Measurements from ENCODE around the gene RIOK2.
A peak's percentile ranks its signal among the peaks of the same experiment; 100 is the strongest.

Gene RIOK2

GRCh38 chr5:97162045-97162444, 21.0 kb downstream of the RIOK2 start (continued):
- TF ChIP-seq CTCF (tag by site-specific recombination; IDR thresholded peaks at IDR 0.05) (0 out of 2 replicates have a peak, but pooled peaks have one; percentile 60), ZNF660 (tag by site-specific recombination; IDR thresholded peaks at IDR 0.05) (peak; percentile 69), ZBTB48 (tag by site-specific recombination; IDR thresholded peaks at IDR 0.05) (0 out of 2 replicates have a peak, but pooled peaks have one; percentile 44), ZEB2 (tag by site-specific recombination; IDR thresholded peaks at IDR 0.05) (0 out of 2 replicates have a peak, but pooled peaks have one; percentile 47), ZSCAN30 (tag by site-specific recombination; IDR thresholded peaks at IDR 0.05) (peak; percentile 58; the same call in 1 of the 2 replicates), ZBTB17 (tag by site-specific recombination; IDR thresholded peaks at IDR 0.05) (peak; percentile 51; the same call in 1 of the 2 replicates), ZNF561 (tag by site-specific recombination; IDR thresholded peaks at IDR 0.05; ENCODE audit: borderline replicate concordance) (peak; percentile 67; the same call in 1 of the 2 replicates), ZNF18 (tag by site-specific recombination; IDR thresholded peaks at IDR 0.05) (no peak), ZNF274 (IDR thresholded peaks at IDR 0.05; ENCODE audit: low read length) (no peak), ZNF274 (tag by site-specific recombination; IDR thresholded peaks at IDR 0.05; ENCODE audit: borderline replicate concordance) (no peak), ZFP3 (tag by site-specific recombination; IDR thresholded peaks at IDR 0.05; ENCODE audit: low read depth) (no peak)

DNA sequence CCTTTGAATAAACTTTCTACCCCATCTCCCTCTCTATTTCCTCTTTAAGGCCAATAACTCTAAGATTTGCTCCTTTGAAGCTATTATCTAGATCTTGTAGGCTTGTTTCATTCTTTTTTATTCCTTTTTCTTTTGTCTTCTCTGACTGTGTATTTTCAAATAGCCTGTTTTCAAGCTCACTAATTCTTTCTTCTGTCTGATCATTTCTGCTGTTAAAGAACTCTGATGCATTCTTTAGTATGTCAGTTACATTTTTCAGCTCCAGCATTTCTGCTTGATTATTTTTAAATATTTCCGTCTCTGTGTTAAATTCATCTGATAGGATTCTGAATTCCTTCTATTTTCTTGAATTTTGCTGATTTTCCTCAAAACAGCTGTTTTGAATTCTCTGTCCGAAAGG, 25.4 kb downstream of the RIOK2 start:
- CTCF ChIA-PET: interaction anchor here (1.1 to 9.3 kb wide), 4 partner anchors 16 to 405 kb away, joined by 3 to 97 read pairs (median 4); no protein-coding TSS in a partner anchor
- H3K4me3 ChIP-seq (ENCODE audit: low read depth, low read length): no peak overlapping the region
- no peaks in the 10 kb centered on the region for H3K4me1 ChIP-seq (ENCODE audit: control insufficient read depth, insufficient read depth, low read length)
- TF ChIP-seq SETDB1 (IDR thresholded peaks at IDR 0.05; ENCODE audit: insufficient read length, low read length): peak; percentile 59
- TF ChIP-seq ZNF580 (tag by site-specific recombination; IDR thresholded peaks at IDR 0.05): no peak
- H3K27ac ChIP-seq (ENCODE audit: extremely low read depth, low read depth, low read length): no peak overlapping the region
- POLR2A ChIA-PET: no interaction called here
- peaks cover 0 to 26% of the 10 kb centered on the region in 2 experiments; a peak in 1 of 3 replicates for H3K36me3 ChIP-seq (ENCODE audit: control insufficient read depth in 2 of 2, insufficient read depth in 1 of 2, low read length in 2 of 2)
- H3K9me3 ChIP-seq (ENCODE audit: control insufficient read depth, insufficient read depth, low read depth, low read length): no peaks in the 10 kb centered on the region

- H3K36me3 ChIP-seq (ENCODE audit: control insufficient read depth in 2 of 2, insufficient read depth in 1 of 2, low read length in 2 of 2): no peaks in the 10 kb centered on the region
- no peak overlapping the region for H3K4me3 ChIP-seq (ENCODE audit: low read depth, low read length)
- no peaks in the 10 kb centered on the region for H3K9me3 ChIP-seq (ENCODE audit: control insufficient read depth, insufficient read depth, low read depth, low read length)
- ChIA-PET CTCF (interaction anchor here (0.6 to 4.3 kb wide), 3 partner anchors 10 to 145 kb away, joined by 3 to 30 read pairs (median 5); no protein-coding TSS in a partner anchor), POLR2A (no interaction called here)
- no peak overlapping the region for H3K27ac ChIP-seq (ENCODE audit: extremely low read depth, low read depth, low read length)
- H3K4me1 ChIP-seq (ENCODE audit: control insufficient read depth, insufficient read depth, low read length): peaks cover 5% of the 10 kb centered on the region; the same call in 1 of the 2 replicates
- TF ChIP-seq ZNF560 (tag by site-specific recombination; IDR thresholded peaks at IDR 0.05; ENCODE audit: borderline replicate concordance) (no peak), ZNF350 (tag by site-specific recombination; IDR thresholded peaks at IDR 0.05) (no peak), TCF7L2 (IDR thresholded peaks at IDR 0.05; ENCODE audit: borderline replicate concordance, low read depth, low read length) (no peak), ZNF488 (tag by site-specific recombination; IDR thresholded peaks at IDR 0.05) (no peak), ZNF10 (tag by site-specific recombination; IDR thresholded peaks at IDR 0.05) (no peak), ZNF146 (tag by site-specific recombination; IDR thresholded peaks at IDR 0.05) (no peak), ZNF26 (tag by site-specific recombination; IDR thresholded peaks at IDR 0.05) (no peak), YY2 (tag by site-specific recombination; IDR thresholded peaks at IDR 0.05) (no peak), ZNF202 (tag by site-specific recombination; IDR thresholded peaks at IDR 0.05; ENCODE audit: borderline replicate concordance) (no peak), KLF8 (tag by site-specific recombination; IDR thresholded peaks at IDR 0.05) (no peak), ZFP37 (tag by site-specific recombination; IDR thresholded peaks at IDR 0.05) (no peak), ZNF654 (tag by site-specific recombination; IDR thresholded peaks at IDR 0.05; ENCODE audit: low read depth) (no peak)
- TF ChIP-seq, protein P1, sequence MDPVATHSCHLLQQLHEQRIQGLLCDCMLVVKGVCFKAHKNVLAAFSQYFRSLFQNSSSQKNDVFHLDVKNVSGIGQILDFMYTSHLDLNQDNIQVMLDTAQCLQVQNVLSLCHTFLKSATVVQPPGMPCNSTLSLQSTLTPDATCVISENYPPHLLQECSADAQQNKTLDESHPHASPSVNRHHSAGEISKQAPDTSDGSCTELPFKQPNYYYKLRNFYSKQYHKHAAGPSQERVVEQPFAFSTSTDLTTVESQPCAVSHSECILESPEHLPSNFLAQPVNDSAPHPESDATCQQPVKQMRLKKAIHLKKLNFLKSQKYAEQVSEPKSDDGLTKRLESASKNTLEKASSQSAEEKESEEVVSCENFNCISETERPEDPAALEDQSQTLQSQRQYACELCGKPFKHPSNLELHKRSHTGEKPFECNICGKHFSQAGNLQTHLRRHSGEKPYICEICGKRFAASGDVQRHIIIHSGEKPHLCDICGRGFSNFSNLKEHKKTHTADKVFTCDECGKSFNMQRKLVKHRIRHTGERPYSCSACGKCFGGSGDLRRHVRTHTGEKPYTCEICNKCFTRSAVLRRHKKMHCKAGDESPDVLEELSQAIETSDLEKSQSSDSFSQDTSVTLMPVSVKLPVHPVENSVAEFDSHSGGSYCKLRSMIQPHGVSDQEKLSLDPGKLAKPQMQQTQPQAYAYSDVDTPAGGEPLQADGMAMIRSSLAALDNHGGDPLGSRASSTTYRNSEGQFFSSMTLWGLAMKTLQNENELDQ (tag by site-specific recombination; IDR thresholded peaks at IDR 0.05; ENCODE audit: low read depth): no peak
Observed at GRCh38 chr5:97151370-97151769, 31.7 kb downstream of the RIOK2 start.

Data from HEK293 (cell line).